Measurements from ENCODE around the gene GRIA3. TPM values are rescaled to one million over a fixed set of nuclear protein-coding genes. Genes with fewer than 3 reads are reported as not detected.

Gene GRIA3
- total RNA-seq, 4 donors from 2014 or later: 0.33 to 0.73 (median 0.46) TPM; not detected in 1

- WGBS, 2 donors: 70 to 73% methylated on average over 2 of the region's 2 CpGs
- TF ChIP-seq CTCF (IDR thresholded peaks at IDR 0.05): no peak
- TF ChIP-seq POLR2A (IDR thresholded peaks at IDR 0.05): no peak
Observed at GRCh38 chrX:123271902-123272301, 87.8 kb downstream of the GRIA3 start.

DNA sequence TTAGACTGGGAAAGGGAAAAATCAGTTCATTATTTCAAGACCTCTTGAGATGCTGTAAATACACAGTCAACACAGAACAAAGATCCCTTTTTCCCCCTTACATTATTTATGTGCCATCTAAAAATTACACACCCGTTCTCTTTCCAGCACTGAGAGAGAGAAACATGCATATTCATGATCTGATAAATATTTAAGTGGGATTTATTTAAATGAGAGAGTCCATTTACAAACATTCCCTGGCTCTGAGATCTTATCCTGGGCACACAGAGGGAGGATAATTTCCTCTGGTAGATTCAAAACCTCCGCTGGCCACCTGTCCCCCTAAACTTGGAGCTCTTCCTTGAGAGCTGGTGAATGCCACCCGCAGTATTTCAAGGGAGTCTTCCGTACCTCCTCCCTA, 88.6 kb downstream of the GRIA3 start:
- DNase-seq: no peak
- TF ChIP-seq CTCF (IDR thresholded peaks at IDR 0.05) (no peak), POLR2A (IDR thresholded peaks at IDR 0.05) (no peak)
- no peaks in the 10 kb centered on the region for H3K4me1 ChIP-seq
- no peak overlapping the region for H3K4me3 ChIP-seq (replicated peaks in 1 of 3)
- no peak overlapping the region for H3K27ac ChIP-seq
- H3K27me3 ChIP-seq: no peaks in the 10 kb centered on the region
- intact Hi-C loops (cut with DNase I): no loop called here
- 82 to 90% methylated on average over 4 of the region's 4 CpGs for WGBS, 2 donors
- no peaks in the 10 kb centered on the region for H3K9me3 ChIP-seq
- no peaks in the 10 kb centered on the region for H3K36me3 ChIP-seq

More at GRCh38 chrX:123271902-123272301, 87.8 kb downstream of the GRIA3 start:
- no peak overlapping the region for H3K27ac ChIP-seq
- no peaks in the 10 kb centered on the region for H3K9me3 ChIP-seq
- no peaks in the 10 kb centered on the region for H3K36me3 ChIP-seq
- DNase-seq: no peak
- no peaks in the 10 kb centered on the region for H3K27me3 ChIP-seq
- intact Hi-C loops (cut with DNase I): no loop called here
- no peaks in the 10 kb centered on the region for H3K4me1 ChIP-seq
- no peak overlapping the region for H3K4me3 ChIP-seq (replicated peaks in 1 of 3)

DNA sequence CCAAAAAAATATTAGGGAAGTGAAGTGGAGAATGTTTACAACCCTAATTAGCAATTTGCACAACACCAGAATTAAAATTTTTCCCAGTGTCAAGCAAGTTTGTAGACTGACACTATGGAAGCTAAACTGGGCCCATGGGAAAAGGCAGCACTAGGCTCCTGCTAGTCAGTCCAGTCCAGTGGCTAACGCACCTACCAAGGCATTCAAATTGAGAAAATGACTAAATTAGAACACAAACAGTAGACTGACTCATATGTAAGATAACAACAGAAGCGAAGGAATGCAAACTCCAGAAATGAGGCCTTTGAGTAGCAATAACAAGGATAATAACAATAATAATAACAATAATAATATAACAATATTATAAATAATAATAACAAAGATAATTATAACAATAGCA, 90.7 kb downstream of the GRIA3 start:
- intact Hi-C loops (cut with DNase I): no loop called here
- H3K36me3 ChIP-seq: no peaks in the 10 kb centered on the region
- no peaks in the 10 kb centered on the region for H3K4me1 ChIP-seq
- WGBS, 2 donors: 98 to 100% methylated on average over 2 of the region's 2 CpGs
- DNase-seq: no peak
- H3K9me3 ChIP-seq: no peaks in the 10 kb centered on the region
- TF ChIP-seq POLR2A (IDR thresholded peaks at IDR 0.05) (no peak), CTCF (IDR thresholded peaks at IDR 0.05) (no peak)
- H3K27ac ChIP-seq: no peak overlapping the region
- no peak overlapping the region for H3K4me3 ChIP-seq (replicated peaks in 1 of 3)
- H3K27me3 ChIP-seq: no peaks in the 10 kb centered on the region

DNA sequence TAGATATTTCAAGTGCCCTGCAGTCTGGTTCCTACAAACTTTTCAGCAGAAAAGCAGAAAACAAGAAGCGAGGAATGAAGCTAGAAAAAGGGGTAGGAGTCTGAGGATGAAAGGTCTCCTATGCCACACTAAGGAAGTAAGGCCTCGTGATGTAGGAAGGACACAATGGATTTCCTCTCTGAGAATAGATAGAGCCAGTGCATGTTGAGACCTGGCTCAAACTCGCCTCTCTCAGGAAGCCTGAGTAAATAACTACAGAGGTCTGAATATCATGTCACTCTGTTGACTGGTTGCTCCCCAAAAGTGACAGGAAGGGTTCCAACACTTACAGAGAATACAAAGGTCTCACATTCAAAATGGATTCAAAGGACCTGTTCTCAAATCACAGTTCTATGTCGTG, 93.3 kb downstream of the GRIA3 start:
- Histone ChIP-seq H3K27me3 (no peaks in the 10 kb centered on the region), H3K4me3 (replicated peaks in 1 of 3) (no peak overlapping the region), H3K4me1 (no peaks in the 10 kb centered on the region), H3K27ac (no peak overlapping the region), H3K36me3 (no peaks in the 10 kb centered on the region), H3K9me3 (no peaks in the 10 kb centered on the region)
- DNase-seq: no peak
- no peak for TF ChIP-seq CTCF (IDR thresholded peaks at IDR 0.05)
- TF ChIP-seq POLR2A (IDR thresholded peaks at IDR 0.05): no peak
- 76% methylated on average over 4 of the region's 4 CpGs for WGBS, 2 donors
- intact Hi-C loops (cut with DNase I): no loop called here

DNA sequence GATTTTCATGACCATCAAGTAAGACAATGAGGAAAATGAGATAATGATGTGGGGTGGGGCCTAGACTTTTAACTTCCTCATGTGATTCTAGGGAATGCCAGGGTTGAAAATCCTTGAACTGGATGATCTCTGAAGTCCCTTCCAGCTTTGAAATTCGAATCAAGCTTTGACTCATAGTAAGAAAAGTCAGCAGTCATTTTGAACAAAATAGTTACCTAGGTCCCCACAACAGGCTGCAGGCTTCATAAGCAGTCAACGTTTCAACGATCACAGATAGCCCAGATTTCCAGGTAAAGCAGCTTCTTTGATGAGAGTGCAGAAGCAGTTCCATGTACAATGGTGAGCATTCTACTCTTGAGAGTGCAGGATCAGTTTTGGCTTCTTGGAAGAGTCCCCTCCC, 93.7 kb downstream of the GRIA3 start:
- DNase-seq: no peak
- Histone ChIP-seq H3K9me3 (no peaks in the 10 kb centered on the region), H3K4me3 (replicated peaks in 1 of 3) (no peak overlapping the region), H3K27me3 (no peaks in the 10 kb centered on the region), H3K36me3 (no peaks in the 10 kb centered on the region), H3K27ac (no peak overlapping the region), H3K4me1 (no peaks in the 10 kb centered on the region)
- TF ChIP-seq POLR2A (IDR thresholded peaks at IDR 0.05): no peak
- no peak for TF ChIP-seq CTCF (IDR thresholded peaks at IDR 0.05)
- WGBS, 2 donors: 70 to 82% methylated on average over 3 of the region's 3 CpGs
- intact Hi-C loops (cut with DNase I): no loop called here
